HG03139 (cell line): ENCODE data around the gene CTAGE15.
A peak's percentile ranks its signal among the peaks of the same experiment; 100 is the strongest.
"Not testable (repeated sequence)": the region's sequence is repeated elsewhere in the genome, so short reads cannot be mapped to it uniquely, and the experiment has no call there.

ENCODE experiments used
- ATAC-seq: cut with Tn5 transposase; IDR thresholded peaks from one replicate; pipeline ENCODE4 v1.9.1; 2021; ENCODE audit not compliant: unreplicated experiment

Gene CTAGE15

GRCh38 chr7:143571501-143571900, at the start of gene CTAGE15:
TSS of gene CTAGE15 (plus strand) at chr7:143571801. CDS start at chr7:143571818, 17 bp downstream.
- not testable (repeated sequence) for ATAC-seq

- not testable (repeated sequence) for ATAC-seq
These were observed 49.2 kb upstream of the CTAGE15 start for GRCh38 chr7:143522309-143522916.

- not testable (repeated sequence) for ATAC-seq
These were observed 40.3 kb upstream of the CTAGE15 start for GRCh38 chr7:143531169-143531926.

DNA sequence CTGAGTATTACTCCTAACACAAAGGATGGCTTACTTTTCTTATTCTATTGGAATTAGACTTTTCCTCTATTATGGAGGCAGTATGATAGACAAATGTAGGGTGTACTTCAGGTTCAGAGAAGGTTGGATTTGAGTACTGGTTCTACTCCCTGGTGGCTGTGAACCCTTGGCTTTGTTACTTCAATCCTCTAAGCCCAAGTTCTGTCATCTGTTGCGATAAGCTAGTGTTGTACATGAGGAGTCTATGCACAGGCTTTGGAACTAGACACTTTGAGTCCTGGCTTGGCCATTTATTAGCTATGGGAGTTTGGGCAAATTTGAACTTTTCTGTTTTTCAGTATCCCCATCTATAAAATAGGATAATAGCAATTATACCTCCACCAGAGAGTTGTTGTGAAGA, 39.7 kb upstream of the CTAGE15 start:
- not testable (repeated sequence) for ATAC-seq

DNA sequence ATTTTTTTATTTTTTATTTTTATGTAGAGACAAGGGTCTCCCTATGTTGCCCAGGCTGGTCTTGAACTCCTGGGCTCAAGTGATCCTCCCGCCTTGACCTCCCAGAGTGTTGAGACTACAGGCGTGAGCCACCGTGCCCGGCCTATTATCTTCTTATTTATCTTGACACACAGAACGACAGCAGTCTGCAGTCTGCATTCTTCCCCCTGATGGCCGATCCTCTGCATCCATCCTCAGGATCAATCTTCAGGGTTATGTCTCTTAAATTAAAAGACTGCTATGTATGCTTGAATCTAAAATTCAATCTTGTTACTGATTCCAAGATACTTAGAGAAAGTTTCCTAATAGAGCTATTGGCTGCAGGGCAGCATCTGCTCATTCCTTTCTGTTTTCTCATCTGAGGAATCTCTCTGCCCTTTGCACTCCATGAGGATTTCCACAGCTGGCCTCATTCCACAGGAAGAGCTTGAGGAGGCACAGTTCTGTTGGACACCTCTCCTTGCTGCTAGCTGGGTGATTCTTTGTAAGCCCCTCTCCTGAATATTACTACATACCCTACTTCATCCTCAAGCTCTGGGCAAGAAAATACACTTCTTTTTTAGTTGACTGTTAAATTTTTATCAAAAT, 38.3 kb upstream of the CTAGE15 start:
- not testable (repeated sequence) for ATAC-seq

GRCh38 chr7:143536443-143536842, 35.2 kb upstream of the CTAGE15 start:
- ATAC-seq, result not testable (repeated sequence)

DNA sequence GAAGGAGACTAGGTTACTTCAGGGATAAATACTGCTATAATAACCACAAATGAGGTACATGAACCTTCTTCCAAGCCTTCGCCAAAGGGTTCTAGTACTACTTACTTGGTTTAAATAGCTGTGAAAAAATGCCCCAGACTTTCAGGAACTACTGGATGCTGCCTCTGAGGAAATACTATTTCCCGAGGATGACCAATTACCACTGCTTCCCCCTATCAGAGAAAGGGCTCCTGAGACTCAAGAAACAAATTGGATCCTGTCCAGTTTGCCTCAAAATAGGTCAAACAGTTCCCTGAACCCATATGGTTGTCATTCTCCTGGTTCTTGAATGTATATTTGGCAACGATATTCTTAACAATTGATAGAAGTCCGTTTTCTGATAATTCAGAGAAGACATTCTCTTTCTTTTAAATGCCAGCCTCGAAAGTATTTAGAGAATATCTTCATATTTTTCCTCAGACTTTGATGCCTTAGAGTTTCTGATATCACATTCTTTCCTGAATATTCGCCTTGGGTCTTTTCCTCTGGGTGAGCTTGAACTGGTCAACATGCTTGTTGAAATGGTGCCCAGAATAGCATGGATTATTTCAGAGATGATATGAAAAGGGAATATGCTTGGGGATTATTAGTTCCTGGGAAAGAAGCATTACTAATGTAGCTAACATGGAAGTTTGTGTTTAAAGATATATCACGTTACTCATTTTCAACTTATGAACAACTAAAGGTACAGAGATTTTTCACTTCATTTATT, 28.1 kb upstream of the CTAGE15 start:
- ATAC-seq, result not testable (repeated sequence)

- not testable (repeated sequence) for ATAC-seq
These were observed 15.6 kb upstream of the CTAGE15 start for GRCh38 chr7:143555968-143556367.

- ATAC-seq, result peak; percentile 47
These were observed 8.3 kb upstream of the CTAGE15 start for GRCh38 chr7:143563306-143563705.

DNA sequence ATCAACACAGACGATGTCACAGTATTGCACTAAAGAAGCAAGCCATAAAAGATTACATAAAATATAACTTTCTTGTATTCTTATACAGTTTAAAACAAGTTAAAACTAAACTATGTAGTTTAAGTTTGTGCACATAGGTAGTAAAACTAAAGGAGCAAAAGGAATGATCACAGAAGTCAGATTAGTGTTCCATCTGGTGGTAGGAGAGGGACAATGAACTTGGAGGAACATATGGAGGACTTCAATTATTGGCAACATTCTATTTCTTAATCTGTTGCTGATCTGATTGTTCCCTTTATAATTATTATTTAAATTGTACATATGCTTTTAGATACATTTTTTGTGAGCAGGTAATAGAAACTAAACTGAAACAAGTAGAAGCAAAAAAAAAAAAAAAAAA, 5.6 kb upstream of the CTAGE15 start:
- not testable (repeated sequence) for ATAC-seq

DNA sequence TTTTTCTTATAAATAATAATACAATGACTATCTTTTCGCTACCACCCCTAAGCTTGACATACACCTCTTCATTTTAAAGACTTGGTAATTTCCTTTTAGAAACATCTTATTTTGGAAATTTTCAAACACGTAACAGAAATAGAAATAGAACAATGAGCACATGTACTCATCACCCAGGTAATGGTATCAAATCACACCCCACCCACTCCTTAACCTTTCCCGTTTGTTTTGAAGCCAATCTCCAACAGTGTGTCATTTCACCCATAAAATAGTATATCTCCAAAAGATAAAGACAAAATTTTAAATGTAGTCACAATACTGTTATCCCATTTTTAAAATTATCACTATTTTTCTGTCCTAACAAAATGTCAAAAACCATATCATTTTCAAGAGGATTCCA, 16.6 kb downstream of the CTAGE15 start:
- not testable (repeated sequence) for ATAC-seq

DNA sequence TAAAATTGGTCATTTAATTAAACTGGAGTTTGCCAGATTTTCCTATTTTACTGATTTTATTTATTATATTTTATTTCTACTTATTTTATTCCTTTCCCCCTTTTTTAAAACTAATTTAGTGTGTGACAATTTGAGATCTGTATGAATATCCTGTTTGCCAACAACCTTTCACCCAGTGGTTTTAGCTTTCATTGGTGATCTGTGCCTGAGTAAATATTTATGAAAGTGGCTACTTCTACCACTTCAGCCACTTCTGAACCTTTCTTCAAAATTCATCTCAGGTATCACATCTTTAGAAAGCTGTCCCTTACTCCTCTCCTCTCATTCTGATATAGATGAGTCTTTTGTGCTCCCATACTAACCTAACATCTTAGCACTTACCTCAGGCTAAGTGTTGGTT, 18.3 kb downstream of the CTAGE15 start:
- not testable (repeated sequence) for ATAC-seq

DNA sequence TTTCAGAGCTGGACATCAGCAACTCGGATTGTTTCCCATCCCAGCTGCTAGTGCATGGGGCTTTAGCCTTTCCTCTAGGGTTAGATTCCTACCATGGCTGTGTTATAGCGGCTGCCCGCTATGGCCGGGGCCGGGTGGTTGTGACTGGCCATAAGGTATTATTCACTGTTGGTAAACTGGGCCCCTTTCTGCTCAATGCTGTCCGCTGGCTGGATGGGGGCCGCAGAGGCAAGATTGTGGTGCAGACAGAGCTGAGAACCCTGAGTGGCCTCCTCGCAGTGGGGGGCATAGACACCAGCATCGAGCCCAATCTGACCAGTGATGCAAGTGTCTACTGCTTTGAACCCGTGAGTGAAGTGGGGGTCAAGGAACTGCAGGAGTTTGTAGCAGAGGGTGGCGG, 26.5 kb downstream of the CTAGE15 start:
- not testable (repeated sequence) for ATAC-seq

- not testable (repeated sequence) for ATAC-seq
These were observed 31.9 kb downstream of the CTAGE15 start for GRCh38 chr7:143603549-143603948.

DNA sequence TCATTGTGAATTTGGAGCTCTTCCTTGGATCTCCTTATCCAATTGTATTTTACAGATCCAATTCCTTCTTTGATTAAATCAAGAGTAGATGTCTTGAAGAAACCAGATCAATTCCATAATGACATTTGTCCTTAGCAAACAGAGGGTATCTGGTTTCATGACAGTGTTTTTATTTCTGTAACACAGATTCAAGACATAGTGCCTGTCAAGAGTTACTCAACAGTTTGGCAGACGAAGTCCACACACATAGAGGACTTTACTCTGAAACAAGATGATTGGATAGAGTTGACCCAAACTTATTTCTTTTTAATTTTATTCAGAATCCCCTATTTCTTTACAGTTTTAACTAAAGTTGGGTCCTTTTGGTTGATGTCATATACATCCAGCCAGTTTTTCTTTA, 34.5 kb downstream of the CTAGE15 start:
- not testable (repeated sequence) for ATAC-seq

GRCh38 chr7:143615545-143615944, 43.9 kb downstream of the CTAGE15 start:
- not testable (repeated sequence) for ATAC-seq

DNA sequence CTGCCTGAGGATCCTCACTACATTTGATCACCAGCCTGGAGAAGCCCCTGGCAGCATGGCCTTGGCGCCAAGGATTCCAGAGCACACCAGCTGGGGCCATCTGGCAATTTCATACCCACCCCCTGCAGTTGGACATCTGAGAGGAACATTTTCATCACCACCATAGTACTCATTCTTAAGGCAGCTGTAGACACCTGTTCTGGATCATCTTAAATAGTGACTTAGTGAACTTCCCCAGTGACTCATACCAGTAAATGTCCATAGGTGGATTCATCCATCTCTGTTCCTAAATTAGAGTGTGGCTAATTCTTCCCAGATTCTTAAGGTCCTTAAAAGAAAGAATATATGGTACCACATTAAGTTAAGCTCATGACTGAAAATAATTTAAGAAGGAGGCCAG, 45.6 kb downstream of the CTAGE15 start:
- ATAC-seq, result not testable (repeated sequence)

DNA sequence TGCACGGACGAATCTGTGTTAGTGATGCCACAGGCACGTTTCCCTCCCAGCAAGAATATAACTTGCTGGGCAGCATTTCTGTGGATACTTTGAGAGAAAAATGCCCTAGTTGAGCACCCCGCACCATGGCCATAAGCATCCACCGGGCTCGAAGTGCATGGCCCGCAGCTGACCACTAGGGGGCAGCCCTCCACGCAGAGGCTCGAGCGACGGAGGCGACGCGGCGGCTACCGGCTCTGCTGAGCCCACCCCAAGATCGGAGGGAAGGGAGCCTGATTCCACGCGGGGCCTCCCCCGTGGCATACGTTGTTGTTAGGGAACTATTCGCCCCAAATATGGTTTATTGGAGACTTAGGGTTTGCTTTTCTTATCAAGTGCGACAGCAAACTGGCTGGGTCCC, 48.5 kb downstream of the CTAGE15 start:
- ATAC-seq, result peak; percentile 27

GRCh38 chr7:143620646-143621045, 49.0 kb downstream of the CTAGE15 start, which contains the start of gene TCAF2:
TSS of gene TCAF2 (plus strand) at chr7:143620974.
- ATAC-seq, result peak; percentile 87

GRCh38 chr7:143621175-143621574, 49.6 kb downstream of the CTAGE15 start:
- ATAC-seq, result peak; percentile 34

DNA sequence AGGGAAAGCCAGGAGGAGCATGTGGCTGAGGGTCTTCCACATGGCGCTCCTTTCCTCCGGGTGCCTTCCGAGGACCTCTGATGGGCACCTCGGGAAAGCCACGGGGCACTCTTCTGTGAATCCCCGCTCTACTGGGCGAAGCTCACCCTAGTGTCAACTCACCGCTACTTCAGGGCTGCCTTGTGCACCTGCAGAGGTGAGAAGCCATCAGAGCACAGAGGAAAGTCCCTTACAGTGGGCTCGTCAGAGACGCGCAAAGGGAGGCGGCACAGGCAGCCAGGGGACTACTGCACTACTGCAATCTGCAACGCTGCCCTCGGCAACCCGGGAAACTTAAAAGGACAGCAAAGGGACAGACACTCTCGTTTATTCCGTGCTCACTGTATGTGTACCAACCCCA, 50.5 kb downstream of the CTAGE15 start:
- ATAC-seq, result peak; percentile 18
